GM23248 (cell line): ENCODE measurements around the gene PRKAR1B. TPM values are rescaled to one million over a fixed set of nuclear protein-coding genes. Genes with fewer than 3 reads are reported as not detected.

ENCODE experiments used
- DNase-seq: peaks from one replicate; pipeline ENCODE4 v3.0.0-alpha.2; 2015
- H2AFZ ChIP-seq: fragments of 200-600 bp; sonication (generic); 2 replicates; pipeline ENCODE4 v1.6.1; 2016; ENCODE audit warnings: antibody characterized with exemption
- H3F3A ChIP-seq: fragments of 200-600 bp; sonication (generic); 2 replicates; pipeline ENCODE4 v1.6.1; 2016; ENCODE audit warnings: mild to moderate bottlenecking, antibody characterized with exemption, mixed run types; ENCODE audit not compliant: insufficient read depth
- H3K27ac ChIP-seq: fragments of 200-600 bp; sonication (generic); 2 replicates; pipeline ENCODE4 v1.5.1; 2016; ENCODE audit warnings: mild to moderate bottlenecking
- H3K27me3 ChIP-seq: fragments of 200-600 bp; sonication (generic); replicated peaks from 2 replicates; pipeline ENCODE4 v1.6.1; 2016; ENCODE audit warnings: mild to moderate bottlenecking; ENCODE audit not compliant: insufficient read depth
- H3K36me3 ChIP-seq: fragments of 200-600 bp; sonication (generic); 2 replicates; pipeline ENCODE4 v1.6.1; 2016; ENCODE audit warnings: low read depth, mild to moderate bottlenecking
- H3K4me1 ChIP-seq: fragments of 200-600 bp; sonication (generic); 2 replicates; pipeline ENCODE4 v1.6.1; 2016; ENCODE audit warnings: mild to moderate bottlenecking; ENCODE audit not compliant: insufficient read depth
- H3K4me2 ChIP-seq: fragments of 200-600 bp; sonication (generic); one replicate; pipeline ENCODE4 v1.6.1; 2016; ENCODE audit warnings: mild to moderate bottlenecking; ENCODE audit not compliant: unreplicated experiment
- H3K4me3 ChIP-seq: fragments of 200-600 bp; sonication (generic); 2 replicates; pipeline ENCODE4 v1.5.1; 2016; ENCODE audit warnings: mild to moderate bottlenecking
- H3K79me2 ChIP-seq: fragments of 200-600 bp; sonication (generic); 2 replicates; pipeline ENCODE4 v1.6.1; 2016; ENCODE audit warnings: mild to moderate bottlenecking; ENCODE audit not compliant: insufficient read depth
- H3K9ac ChIP-seq: fragments of 200-600 bp; sonication (generic); 2 replicates; pipeline ENCODE4 v1.6.1; 2016; ENCODE audit warnings: mild to moderate bottlenecking
- H3K9me2 ChIP-seq: fragments of 200-600 bp; sonication (generic); 2 replicates; pipeline ENCODE4 v1.6.1; 2016; ENCODE audit warnings: mixed run types, mild to moderate bottlenecking, moderate library complexity; ENCODE audit not compliant: insufficient read depth
- H3K9me3 ChIP-seq: fragments of 200-600 bp; sonication (generic); one replicate; pipeline ENCODE4 v1.6.1; 2017; ENCODE audit warnings: low read depth
- H4K20me1 ChIP-seq: fragments of 200-600 bp; sonication (generic); 2 replicates; pipeline ENCODE4 v1.6.0; 2016; ENCODE audit not compliant: insufficient read depth
- EZH2 ChIP-seq: fragments of 200-600 bp; sonication (generic); IDR thresholded peaks from 2 replicates; pipeline ENCODE4 v1.6.1; 2018; ENCODE audit warnings: antibody characterized with exemption, mild to moderate bottlenecking; ENCODE audit not compliant: insufficient read depth, poor library complexity, severe bottlenecking
- EZH2phosphoT487 ChIP-seq: fragments of 200-600 bp; sonication (generic); IDR thresholded peaks from 2 replicates; pipeline ENCODE4 v1.6.1; 2018; ENCODE audit warnings: antibody characterized with exemption, moderate library complexity, mild to moderate bottlenecking, low read depth; ENCODE audit not compliant: insufficient read depth
- WGBS, 2 experiments: methylation state at CpG; one replicate each; pipeline ENCODE4 v1.1.6; 2015 to 2017; ENCODE audit warnings: low lambda C conversion rate in 2 of 2, low coverage in 1 of 2; ENCODE audit errors: missing lambda C conversion rate in 2 of 2; 5-methylcytosine and 5-hydroxymethylcytosine counted together
- in situ Hi-C: fragments of 300-500 bp; cut with MboI; formaldehyde crosslinking; loops from 2 replicates; pipeline ENCODE4 v1.15.0; 2020
- polyA plus RNA-seq: library from polyadenylated mRNA; unstranded; fragments of >200 nt; fragmentation: Nextera tagmentation; extraction: Ambion mirVana; gene quantifications from 2 replicates; pipeline ENCODE4 v1.2.1, GENCODE V29; 2016
- total RNA-seq: library from RNA; depleted of rRNA; stranded (reverse); fragments of >200 nt; shearing (Covaris generic); gene quantifications from 2 replicates; pipeline ENCODE4 v1.2.3, GENCODE V29; 2014; rRNA removed

PRKAR1B gene
- total and polyA plus RNA-seq, 2 experiments from 2014 or later: 10.2 to 12.9 TPM

GRCh38 chr7:500521-501420 is 226.3 kb downstream of the PRKAR1B start:
- Histone ChIP-seq H3K4me1 (no peaks in the 10 kb centered on the region), H3K36me3 (no peaks in the 10 kb centered on the region; the same call in 1 of the 2 replicates), H2AFZ (no peak overlapping the region), H3K9me3 (no peaks in the 10 kb centered on the region), H3K27me3 (no peaks in the 10 kb centered on the region), H3K4me3 (no peak overlapping the region), H4K20me1 (no peaks in the 10 kb centered on the region), H3K79me2 (no peaks in the 10 kb centered on the region), H3K9ac (no peak overlapping the region), H3K27ac (no peak overlapping the region), H3K9me2 (no peaks in the 10 kb centered on the region), H3F3A (no peaks in the 10 kb centered on the region), H3K4me2 (no peak overlapping the region)
- no peak for DNase-seq
- TF ChIP-seq EZH2phosphoT487 (no peak), EZH2 (no peak)
- in situ Hi-C loops: no loop called here
- 85% methylated on average over 33 to 35 of the region's 35 CpGs for WGBS, 2 experiments

DNA sequence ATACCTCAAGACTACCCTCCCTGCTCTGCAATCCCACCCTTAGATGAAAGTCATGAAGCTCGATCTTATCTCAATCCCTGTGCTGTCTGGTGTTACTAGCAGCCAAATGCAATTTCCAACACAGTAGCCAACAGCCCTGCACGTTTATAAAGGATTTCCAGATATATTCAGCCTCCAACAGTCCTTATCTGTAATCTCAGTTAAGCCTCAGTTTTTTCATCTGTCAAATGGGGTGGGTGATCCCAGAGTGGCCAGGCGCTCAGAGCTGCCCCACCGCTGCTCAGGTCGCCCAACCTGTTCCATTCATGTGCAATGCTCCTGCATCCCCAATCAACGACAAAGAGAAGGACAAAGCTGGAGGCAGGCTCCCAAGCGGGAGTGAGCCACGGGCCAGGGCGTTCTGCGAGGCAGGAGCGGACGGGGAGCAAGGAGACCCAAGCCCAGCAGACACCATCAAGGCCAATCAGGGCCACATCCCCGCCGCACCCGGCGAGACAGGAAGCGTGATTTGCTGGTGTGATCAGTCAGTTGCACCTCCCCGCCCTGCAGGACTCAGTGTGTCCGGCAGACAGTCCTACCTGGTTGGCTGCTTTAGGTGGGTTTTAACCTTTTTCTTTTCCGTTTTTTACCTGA is 227.1 kb downstream of the PRKAR1B start:
- H3K4me3 ChIP-seq: no peak overlapping the region
- H3K36me3 ChIP-seq: no peaks in the 10 kb centered on the region; the same call in 1 of the 2 replicates
- TF ChIP-seq EZH2phosphoT487: no peak
- no peak for TF ChIP-seq EZH2
- H3K4me2 ChIP-seq: no peak overlapping the region
- H3K27ac ChIP-seq: no peak overlapping the region
- H4K20me1 ChIP-seq: no peaks in the 10 kb centered on the region
- no peak overlapping the region for H2AFZ ChIP-seq
- H3K79me2 ChIP-seq: no peaks in the 10 kb centered on the region
- no peaks in the 10 kb centered on the region for H3K9me3 ChIP-seq
- H3K27me3 ChIP-seq: no peaks in the 10 kb centered on the region
- no peaks in the 10 kb centered on the region for H3F3A ChIP-seq
- WGBS, 2 experiments: 89% methylated on average over 20 of the region's 20 CpGs
- in situ Hi-C loops: no loop called here
- no peak for DNase-seq
- H3K9ac ChIP-seq: no peak overlapping the region
- H3K9me2 ChIP-seq: no peaks in the 10 kb centered on the region
- H3K4me1 ChIP-seq: no peaks in the 10 kb centered on the region

Other genes with a start within 250 kb of the PRKAR1B start
- gene PDGFA, start 207.4 kb downstream of the PRKAR1B start, total RNA-seq: 8.4 and 9.4 TPM in 2 replicates
- 4.7 and 5.1 TPM in 2 replicates for gene PDGFA, start 207.4 kb downstream of the PRKAR1B start, polyA plus RNA-seq
- gene DNAAF5, start 582 bp downstream of the PRKAR1B start, total RNA-seq: 33.6 and 35.7 TPM in 2 replicates
- gene DNAAF5, start 582 bp downstream of the PRKAR1B start, polyA plus RNA-seq: 5.5 and 5.7 TPM in 2 replicates
- 104 and 110 TPM in 2 replicates for gene SUN1, start 105.2 kb upstream of the PRKAR1B start, total RNA-seq
- 65.6 and 74.0 TPM in 2 replicates for gene SUN1, start 105.2 kb upstream of the PRKAR1B start, polyA plus RNA-seq
- gene GET4, start 149.3 kb upstream of the PRKAR1B start, total RNA-seq: 16.7 and 26.8 TPM in 2 replicates
- gene GET4, start 149.3 kb upstream of the PRKAR1B start, polyA plus RNA-seq: 25.3 and 26.3 TPM in 2 replicates
- gene ADAP1, start 227.4 kb upstream of the PRKAR1B start, total RNA-seq: 0.38 and 1.1 TPM in 2 replicates
- gene ADAP1, start 227.4 kb upstream of the PRKAR1B start, polyA plus RNA-seq: 0.24 and 0.51 TPM in 2 replicates
- 5.5 and 5.6 TPM in 2 replicates for gene COX19, start 248.3 kb upstream of the PRKAR1B start, total RNA-seq
- gene COX19, start 248.3 kb upstream of the PRKAR1B start, polyA plus RNA-seq: 9.5 and 9.9 TPM in 2 replicates